Measurements from ENCODE around the gene FNDC1.
"Not testable (repeated sequence)": the region's sequence is repeated elsewhere in the genome, so short reads cannot be mapped to it uniquely, and the experiment has no call there.

The FNDC1 gene

DNA sequence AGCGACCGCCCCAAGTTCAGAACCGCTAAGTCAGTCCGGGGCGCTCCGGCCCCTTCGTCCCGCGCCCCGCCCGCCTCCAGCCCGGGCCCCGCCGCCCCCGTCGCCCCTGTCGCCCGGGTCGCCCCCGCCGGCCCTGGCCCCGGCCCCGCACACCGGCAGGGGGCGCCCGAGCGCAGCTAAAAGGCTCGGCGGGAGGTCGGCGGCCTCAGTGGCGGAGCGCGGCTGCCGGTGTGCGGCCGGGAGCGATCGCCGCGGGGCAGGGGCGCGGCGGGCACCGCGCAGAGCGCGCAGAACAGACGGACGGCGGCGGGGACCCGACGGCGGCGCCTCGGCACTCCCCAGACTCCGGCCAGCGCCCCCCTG lies at the start of gene FNDC1:
TSS of gene FNDC1 (plus strand) at position 208 of the 363 bp plus-strand sequence. CDS start 197 bp downstream, outside the sequence.
- peak; percentile 46 to 59 for DNase-seq (ENCODE audit: low read depth in 2 of 2)

DNA sequence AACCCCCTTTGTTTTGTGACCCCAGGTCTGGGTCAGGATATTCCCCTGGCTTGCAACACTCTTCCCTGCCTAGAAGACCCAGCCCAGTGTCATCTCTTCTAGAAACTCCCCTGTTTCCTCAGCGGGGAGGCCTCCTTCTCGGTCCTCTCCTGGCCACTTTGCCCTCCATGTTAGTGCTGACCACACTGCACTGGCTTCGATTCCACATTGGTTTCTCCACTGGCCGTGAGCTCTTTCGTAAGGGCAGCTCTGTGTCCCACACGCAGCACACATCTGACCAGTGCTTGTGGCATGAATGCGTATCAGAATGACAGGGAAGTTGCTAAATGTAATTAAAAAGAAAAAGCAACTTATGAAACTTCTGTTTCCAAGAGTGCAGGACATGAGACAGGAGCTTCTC lies 49.4 kb upstream of the FNDC1 start:
- no peak for DNase-seq (ENCODE audit: low read depth in 2 of 2)

- DNase-seq (ENCODE audit: low read depth in 2 of 2), result no peak
These were observed 47.7 kb upstream of the FNDC1 start for GRCh38 chr6:159121486-159121885.

DNA sequence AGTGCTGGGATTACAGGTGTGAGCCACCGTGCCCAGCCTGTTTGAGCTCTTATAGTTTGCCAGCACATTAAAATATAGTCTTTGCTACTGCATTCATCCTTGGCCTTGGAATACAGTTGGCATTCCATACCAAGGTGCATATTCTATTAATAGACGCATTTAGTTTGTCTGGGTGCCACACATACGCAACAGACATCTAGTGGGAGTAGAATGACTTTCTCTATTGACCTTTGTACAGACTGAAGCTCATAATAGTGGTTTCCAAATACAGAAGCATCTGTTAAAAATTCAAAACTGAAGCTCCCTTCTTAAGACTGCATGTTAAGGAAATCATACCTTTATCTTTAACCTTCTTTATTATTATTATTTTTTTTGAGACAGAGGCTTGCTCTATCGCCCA lies 46.7 kb upstream of the FNDC1 start:
- no peak for DNase-seq (ENCODE audit: low read depth in 2 of 2)

GRCh38 chr6:159123831-159124230 lies 45.4 kb upstream of the FNDC1 start:
- DNase-seq (ENCODE audit: low read depth in 2 of 2), result not testable (repeated sequence)

DNA sequence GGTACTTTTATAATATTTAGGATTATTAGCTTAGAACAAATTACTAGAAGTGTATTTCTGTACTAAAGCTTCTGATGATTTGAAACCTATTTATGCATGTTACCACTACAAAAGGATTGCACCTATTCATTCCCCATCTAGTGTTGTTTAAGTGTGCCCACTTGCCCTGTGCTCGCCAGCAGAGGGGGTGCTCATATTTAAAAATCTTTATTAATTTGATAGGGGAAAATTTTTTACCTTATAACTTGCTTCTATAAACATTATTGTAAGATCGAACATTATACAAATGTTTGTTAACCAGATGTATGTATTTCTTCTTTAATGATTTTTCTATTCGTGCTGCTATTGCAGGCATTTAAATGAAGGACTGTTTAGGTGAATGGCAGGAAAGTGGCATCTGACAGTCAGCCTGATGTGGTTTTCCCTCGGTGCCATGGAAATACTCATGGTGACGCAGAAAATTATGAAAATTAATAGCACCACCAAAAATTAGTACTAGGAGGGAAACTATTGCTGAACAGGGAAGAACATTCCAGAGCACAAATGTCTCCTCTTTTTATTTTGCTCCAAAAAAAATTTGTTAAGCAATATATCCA lies 44.1 kb upstream of the FNDC1 start:
- no peak for DNase-seq (ENCODE audit: low read depth in 2 of 2)

GRCh38 chr6:159125951-159126352 lies 43.2 kb upstream of the FNDC1 start:
- no peak for DNase-seq (ENCODE audit: low read depth in 2 of 2)

DNA sequence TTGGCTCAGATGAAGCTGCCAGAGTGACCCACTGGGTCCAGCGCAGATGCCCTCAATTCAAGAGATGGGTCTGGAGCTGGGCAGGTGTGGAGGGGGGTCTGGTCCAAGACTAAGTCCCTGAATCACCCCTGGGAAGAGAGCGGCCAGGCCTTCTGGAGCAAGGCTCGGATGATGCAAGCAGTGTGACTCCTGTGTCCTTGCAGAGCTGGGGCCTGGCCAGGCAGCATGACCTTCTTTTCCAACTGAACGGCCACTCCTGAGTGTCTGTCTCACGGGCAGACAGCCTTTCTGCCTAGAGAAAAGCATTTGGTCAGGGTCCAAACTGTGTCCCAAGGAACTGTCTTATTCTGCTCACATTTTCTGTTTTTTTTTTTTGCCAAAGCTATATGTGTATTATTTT lies 42.6 kb upstream of the FNDC1 start:
- no peak for DNase-seq (ENCODE audit: low read depth in 2 of 2)

DNA sequence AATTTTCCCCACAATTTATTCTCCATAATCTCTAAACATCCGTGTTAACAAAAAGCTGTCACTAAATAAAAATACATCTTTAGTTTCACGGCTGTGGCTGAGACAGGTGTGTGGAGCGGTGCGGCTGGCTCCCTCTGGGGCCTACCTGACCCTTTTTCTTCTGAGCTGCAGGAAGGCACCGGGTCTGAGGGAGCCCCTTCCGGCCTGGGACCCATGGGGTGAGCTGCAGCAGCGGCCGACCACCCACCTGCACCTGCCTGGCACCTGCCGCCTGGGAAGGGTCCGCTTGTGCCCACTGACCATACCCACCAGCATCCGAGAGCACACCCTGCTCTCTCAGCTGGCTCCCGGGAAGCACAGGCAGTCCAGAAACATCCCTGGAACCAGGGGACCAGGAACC lies 41.5 kb upstream of the FNDC1 start:
- no peak for DNase-seq (ENCODE audit: low read depth in 2 of 2)

DNA sequence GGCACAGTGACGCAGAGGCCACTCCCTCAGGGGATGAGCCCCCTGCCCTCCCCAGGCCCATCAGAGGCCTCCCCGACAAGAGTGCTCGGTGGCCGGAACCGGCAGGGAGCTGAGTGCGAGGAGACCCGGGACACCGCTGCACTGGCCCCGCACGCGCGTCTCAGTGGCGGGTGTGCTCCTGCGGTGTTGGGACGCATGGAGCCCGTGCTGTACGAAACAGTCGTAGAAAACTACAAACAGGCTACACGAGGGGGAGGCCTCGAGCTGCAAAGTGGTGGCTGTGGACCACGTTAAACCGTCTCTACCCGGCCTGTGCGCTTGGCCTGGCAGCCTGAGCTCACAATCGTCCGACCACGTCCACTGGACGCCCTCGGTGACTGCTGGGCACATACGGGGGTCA lies 40.2 kb upstream of the FNDC1 start:
- no peak for DNase-seq (ENCODE audit: low read depth in 2 of 2)

DNA sequence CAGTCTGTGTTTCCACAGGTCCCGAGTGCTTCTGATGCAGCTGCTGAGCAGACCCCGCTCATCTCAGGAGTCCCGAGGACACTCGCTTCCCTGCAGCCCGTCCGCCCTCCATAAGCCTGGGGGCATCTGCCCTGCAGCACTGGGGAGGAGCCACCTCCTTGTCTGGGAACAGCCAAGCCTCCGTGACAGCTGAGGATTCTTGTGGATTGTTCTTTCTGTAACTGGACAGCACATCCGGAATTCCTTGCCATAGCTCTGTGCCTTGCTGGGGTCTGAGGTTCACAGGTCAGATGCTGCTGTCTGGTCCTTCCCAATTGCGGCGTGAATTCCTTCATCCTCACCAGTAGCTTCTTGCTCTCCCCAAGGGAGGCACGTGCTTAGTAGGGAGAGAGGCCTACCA lies 38.4 kb upstream of the FNDC1 start:
- DNase-seq (ENCODE audit: low read depth in 2 of 2), result no peak

DNA sequence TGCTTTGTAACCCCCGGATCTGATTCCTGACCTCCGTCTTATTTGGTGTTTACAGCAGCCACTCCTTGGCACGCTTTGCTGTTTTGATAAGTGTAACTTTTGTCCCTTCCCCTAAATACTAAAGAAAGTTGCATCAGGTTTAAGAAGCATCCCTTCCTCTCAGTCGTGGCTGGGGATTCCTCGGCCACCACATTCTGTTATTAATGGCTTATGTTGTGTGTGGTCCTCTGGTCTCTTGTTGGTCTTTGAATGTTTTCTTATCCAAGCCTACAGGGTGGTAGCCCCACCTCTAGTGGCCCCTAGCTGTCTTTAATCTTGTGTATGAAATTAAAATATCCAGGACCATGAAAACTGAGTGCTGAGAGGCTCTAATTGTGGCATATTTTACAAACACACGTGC lies 37.5 kb upstream of the FNDC1 start:
- no peak for DNase-seq (ENCODE audit: low read depth in 2 of 2)

DNA sequence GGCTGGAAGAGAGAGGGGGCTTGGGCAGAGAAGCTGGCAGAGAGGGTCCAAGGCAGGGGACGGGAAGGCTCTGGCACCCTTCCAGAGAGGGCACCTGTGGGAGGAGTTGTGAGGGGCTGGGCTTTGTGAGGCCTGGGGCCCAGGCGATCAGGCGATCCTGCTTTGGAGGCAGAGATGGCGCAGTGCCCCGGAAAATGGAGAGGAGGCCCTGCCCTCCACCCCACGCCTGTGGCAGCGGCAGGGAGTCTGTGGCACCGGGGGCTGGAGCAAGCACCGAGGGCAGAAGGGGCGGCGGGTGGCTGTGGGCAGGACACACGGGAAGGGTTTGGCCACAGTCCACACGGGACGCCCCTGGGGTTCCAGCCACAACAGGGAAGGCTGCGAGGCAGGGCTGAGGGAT lies 36.5 kb upstream of the FNDC1 start:
- no peak for DNase-seq (ENCODE audit: low read depth in 2 of 2)

DNA sequence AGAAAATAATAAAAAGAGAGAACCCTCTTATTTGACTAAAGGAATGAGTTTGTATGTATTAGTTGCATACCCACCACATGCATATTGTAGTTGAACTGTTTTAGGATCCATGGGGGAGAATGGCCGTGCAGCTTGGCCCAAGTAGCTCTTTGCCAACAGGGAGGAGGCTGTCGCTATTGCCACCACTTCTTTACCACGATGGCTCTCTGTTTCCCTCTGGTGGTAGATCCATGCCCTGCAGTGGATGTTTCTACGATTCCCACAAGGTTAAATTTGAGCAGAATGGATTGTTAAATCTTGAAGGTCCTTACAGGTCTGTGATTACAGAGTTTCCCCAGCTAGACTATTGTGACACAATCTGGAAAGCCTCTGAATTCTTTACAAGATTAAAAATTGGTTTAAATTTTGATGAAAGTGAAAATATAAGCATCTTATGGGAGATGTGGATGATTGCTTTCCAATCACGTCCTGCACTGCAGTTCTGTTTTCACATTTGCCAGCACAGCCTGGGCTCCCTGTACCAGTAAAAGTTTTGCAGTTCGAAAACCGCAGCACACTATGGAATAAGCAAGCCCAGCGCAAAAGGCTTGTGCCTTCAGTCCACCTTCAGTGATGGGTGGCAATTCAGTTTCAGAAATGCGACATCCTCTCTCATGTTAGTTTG lies 34.4 kb upstream of the FNDC1 start:
- DNase-seq (ENCODE audit: low read depth in 2 of 2), result peak; percentile 66 to 71

- DNase-seq (ENCODE audit: low read depth in 2 of 2), result no peak
These were observed 31.5 kb upstream of the FNDC1 start for GRCh38 chr6:159137676-159138075.

DNA sequence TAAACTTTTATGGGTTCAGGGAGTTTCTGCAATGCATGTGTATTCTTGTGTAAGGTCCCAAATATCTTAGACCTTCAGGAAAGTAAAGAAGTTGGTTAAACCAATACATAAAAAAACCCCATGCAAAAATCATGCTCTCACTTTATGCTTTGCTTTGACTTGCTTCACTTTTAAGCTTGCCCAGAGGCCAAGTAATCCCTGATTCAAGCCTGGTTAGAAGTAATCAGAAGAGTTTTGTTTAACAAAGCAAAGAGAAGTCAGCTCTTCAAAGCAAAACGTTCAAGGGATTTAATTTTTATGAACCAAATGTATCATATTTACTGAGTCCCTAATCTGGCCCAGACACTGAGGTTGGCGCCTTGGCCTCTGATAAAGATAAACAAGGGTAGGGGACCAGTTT lies 26.7 kb upstream of the FNDC1 start:
- no peak for DNase-seq (ENCODE audit: low read depth in 2 of 2)

DNA sequence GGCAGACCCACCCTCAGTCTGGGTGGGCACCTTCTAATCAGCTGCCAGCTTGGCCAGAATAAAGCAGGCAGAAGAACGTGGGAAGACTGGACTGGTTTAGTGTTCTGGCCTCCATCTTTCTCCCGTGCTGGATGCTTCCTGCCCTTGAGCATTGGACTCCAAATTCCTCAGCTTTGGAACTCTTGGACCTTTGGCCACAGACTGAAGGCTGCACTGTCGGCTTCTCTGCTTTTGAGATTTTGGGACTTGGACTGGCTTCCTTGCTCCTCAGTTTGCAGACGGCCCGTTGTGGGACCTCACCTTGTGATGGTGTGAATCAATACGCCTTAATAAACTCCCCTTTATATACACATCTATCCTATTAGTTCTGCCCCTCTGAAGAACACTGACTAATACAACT lies 20.6 kb upstream of the FNDC1 start:
- DNase-seq (ENCODE audit: low read depth in 2 of 2), result no peak

GRCh38 chr6:159149641-159150040 lies 19.6 kb upstream of the FNDC1 start:
- no peak for DNase-seq (ENCODE audit: low read depth in 2 of 2)

GRCh38 chr6:159151266-159151855 lies 17.8 kb upstream of the FNDC1 start:
- peak; percentile 29 to 30 for DNase-seq (ENCODE audit: low read depth in 2 of 2)

GRCh38 chr6:159152041-159152440 lies 17.2 kb upstream of the FNDC1 start:
- DNase-seq (ENCODE audit: low read depth in 2 of 2), result no peak

- no peak for DNase-seq (ENCODE audit: low read depth in 2 of 2)
These were observed 16.4 kb upstream of the FNDC1 start for GRCh38 chr6:159152782-159153181.

DNA sequence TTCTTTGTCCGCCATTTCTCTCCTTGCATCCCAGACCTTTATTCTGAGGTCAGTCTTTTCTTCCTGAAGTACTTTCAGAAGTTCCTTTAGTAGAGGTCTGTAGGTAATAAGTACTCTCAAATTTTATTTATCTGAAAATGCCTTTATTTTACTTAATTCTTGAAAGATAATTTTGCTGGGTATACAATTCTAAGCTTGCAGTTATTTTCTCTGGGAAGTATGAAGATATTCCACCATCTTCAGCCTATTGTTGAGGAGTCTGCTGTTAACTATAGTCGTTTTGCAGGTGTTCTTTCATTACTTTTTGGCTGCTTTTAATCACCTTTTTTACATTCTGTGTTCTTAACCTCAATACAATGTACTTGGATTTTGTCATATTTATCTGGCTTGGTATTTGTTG lies 13.5 kb upstream of the FNDC1 start:
- no peak for DNase-seq (ENCODE audit: low read depth in 2 of 2)

DNA sequence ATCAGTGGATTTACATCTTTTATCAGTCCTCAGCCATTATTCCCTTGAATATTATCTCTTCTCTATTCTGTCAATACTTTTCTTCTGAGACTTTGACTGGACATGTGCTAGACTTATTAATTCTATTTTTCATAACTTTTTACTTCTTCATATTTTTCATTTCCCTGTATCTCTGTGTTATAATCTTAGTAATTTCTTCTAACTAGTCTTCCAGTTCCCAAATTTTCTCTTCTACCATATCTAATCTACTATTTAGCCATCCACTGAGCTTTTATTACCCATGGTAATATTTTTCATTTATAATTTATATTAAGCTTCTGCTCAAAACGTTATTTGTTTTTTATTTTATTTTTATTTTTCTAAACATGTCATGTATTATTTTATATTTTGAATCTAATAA lies 13.1 kb upstream of the FNDC1 start:
- DNase-seq (ENCODE audit: low read depth in 2 of 2), result no peak

GRCh38 chr6:159157431-159157830 lies 11.8 kb upstream of the FNDC1 start:
- DNase-seq (ENCODE audit: low read depth in 2 of 2), result no peak
